Tibial artery (tissue), 4 donors: ENCODE data around the gene C5AR1.

ENCODE experiments used
- DNase-seq, 2 donors: peaks; one replicate each; pipeline ENCODE4 v3.0.0-alpha.2; 2019
- H3K27ac ChIP-seq, 2 donors: fragments of 200-600 bp; sonication (generic) in 1 of 2; 1 replicate in 1 of 2; 2 replicates in 1 of 2; pipeline ENCODE4 v1.5.1; 2018 to 2019; ENCODE audit warnings: mild to moderate bottlenecking in 1 of 2
- H3K27me3 ChIP-seq, 2 donors: fragments of 200-600 bp; sonication (generic) in 1 of 2; one replicate each; pipeline versions ENCODE4 v1.5.1 to v1.6.0; 2016 to 2019
- H3K36me3 ChIP-seq, 3 donors: fragments of 200-600 bp; sonication (generic) in 2 of 3; one replicate each; pipeline ENCODE4 v1.5.1; 2016 to 2019; ENCODE audit warnings: mild to moderate bottlenecking in 2 of 3
- H3K4me1 ChIP-seq, 4 donors: fragments of 200-600 bp; sonication (generic) in 2 of 4; 1 replicate in 3 of 4; 2 replicates in 1 of 4; pipeline ENCODE4 v1.5.1; 2016 to 2019
- H3K4me3 ChIP-seq, 2 donors: fragments of 200-600 bp; sonication (generic) in 1 of 2; 1 replicate in 1 of 2; 2 replicates in 1 of 2; pipeline ENCODE4 v1.5.1; 2018 to 2019; ENCODE audit warnings: mild to moderate bottlenecking in 2 of 2
- H3K9me3 ChIP-seq, 3 donors: fragments of 200-600 bp; sonication (generic) in 1 of 3; one replicate each; pipeline ENCODE4 v1.5.1; 2016 to 2019
- CTCF ChIP-seq, 2 experiments: fragments of 200-600 bp in 1 of 2; fragments of 450-650 bp in 1 of 2; IDR thresholded peaks; one replicate each; pipeline ENCODE4 v1.5.1; 2017 to 2019; ENCODE audit warnings: antibody characterized with exemption in 2 of 2, mild to moderate bottlenecking in 1 of 2, moderate library complexity in 1 of 2
- intact Hi-C: fragments of 100-400 bp; cut with DNase I; formaldehyde crosslinking; loops from one replicate; pipeline ENCODE4 v1.15.0; 2023; ENCODE audit warnings: low total_unique reads

C5AR1 gene

GRCh38 chr19:47302249-47302648, 7.4 kb upstream of the C5AR1 start:
- Histone ChIP-seq H3K36me3 (no peaks in the 10 kb centered on the region), H3K4me3 (no peak overlapping the region), H3K27me3 (no peaks in the 10 kb centered on the region), H3K4me1 (peaks cover 0 to 18% (median 3%) of the 10 kb centered on the region in 4 donors), H3K9me3 (no peaks in the 10 kb centered on the region), H3K27ac (no peak overlapping the region)
- DNase-seq, result no peak
- no peak for TF ChIP-seq CTCF (IDR thresholded peaks at IDR 0.05)
- intact Hi-C loops, result loop anchor here (10.0 kb wide), 1 partner anchor 203 kb away; no protein-coding TSS in a partner anchor

- H3K27ac ChIP-seq, result no peak overlapping the region
- H3K9me3 ChIP-seq, result no peaks in the 10 kb centered on the region
- H3K36me3 ChIP-seq, result no peaks in the 10 kb centered on the region
- no peak for DNase-seq
- H3K4me3 ChIP-seq, result no peak overlapping the region
- intact Hi-C loops, result loop anchor here (10.0 kb wide), 1 partner anchor 201 kb away; no protein-coding TSS in a partner anchor
- TF ChIP-seq CTCF (IDR thresholded peaks at IDR 0.05), result no peak
- H3K4me1 ChIP-seq, result peaks cover 0 to 27% (median 9%) of the 10 kb centered on the region in 4 donors
- H3K27me3 ChIP-seq, result no peaks in the 10 kb centered on the region
Observed at GRCh38 chr19:47303966-47304365, 5.7 kb upstream of the C5AR1 start.

GRCh38 chr19:47305309-47305751, 4.3 kb upstream of the C5AR1 start:
- intact Hi-C loops, result loop anchor here (10.0 kb wide), 1 partner anchor 199 kb away; no protein-coding TSS in a partner anchor
- Histone ChIP-seq H3K9me3 (no peaks in the 10 kb centered on the region), H3K36me3 (no peaks in the 10 kb centered on the region), H3K27ac (peak overlapping the region in 1 of 2 donors; percentile 16), H3K4me1 (peaks cover 0 to 38% (median 12%) of the 10 kb centered on the region in 4 donors), H3K4me3 (no peak overlapping the region), H3K27me3 (no peaks in the 10 kb centered on the region)
- peak; percentile 81 to 92 for TF ChIP-seq CTCF (IDR thresholded peaks at IDR 0.05)
- peak; percentile 71 to 90 for DNase-seq

GRCh38 chr19:47306303-47306702, 3.4 kb upstream of the C5AR1 start:
- DNase-seq, result no peak
- peak overlapping the region in 1 of 2 donors; percentile 16 for H3K27ac ChIP-seq
- H3K4me1 ChIP-seq, result peaks cover 0 to 38% (median 12%) of the 10 kb centered on the region in 4 donors
- no peak for TF ChIP-seq CTCF (IDR thresholded peaks at IDR 0.05)
- H3K36me3 ChIP-seq, result no peaks in the 10 kb centered on the region
- no peak overlapping the region for H3K4me3 ChIP-seq
- no peaks in the 10 kb centered on the region for H3K9me3 ChIP-seq
- intact Hi-C loops, result loop anchor here (10.0 kb wide), 1 partner anchor 198 kb away; no protein-coding TSS in a partner anchor
- H3K27me3 ChIP-seq, result no peaks in the 10 kb centered on the region

- H3K9me3 ChIP-seq, result no peaks in the 10 kb centered on the region
- DNase-seq, result peak; percentile 34 to 83
- no peaks in the 10 kb centered on the region for H3K36me3 ChIP-seq
- no peaks in the 10 kb centered on the region for H3K27me3 ChIP-seq
- intact Hi-C loops, result loop anchor here (10.0 kb wide), 1 partner anchor 196 kb away; no protein-coding TSS in a partner anchor
- H3K4me3 ChIP-seq, result no peak overlapping the region
- peaks cover 0 to 38% (median 12%) of the 10 kb centered on the region in 4 donors for H3K4me1 ChIP-seq
- H3K27ac ChIP-seq, result peak overlapping the region; percentile 38 to 62
- TF ChIP-seq CTCF (IDR thresholded peaks at IDR 0.05), result no peak
Observed at GRCh38 chr19:47309038-47309437, 623 bp upstream of the C5AR1 start.
